Parathyroid adenoma (tissue), 2 donors: ENCODE results near the gene TTLL8.

Experiments
- H2AFZ ChIP-seq: fragments of 300-600 bp; sonication (generic); one replicate; pipeline ENCODE4 v1.7.0; 2017; ENCODE audit warnings: antibody characterized with exemption, mild to moderate bottlenecking
- H3K27ac ChIP-seq: fragments of 300-600 bp; sonication (generic); one replicate; pipeline ENCODE4 v1.7.0; 2017
- H3K27me3 ChIP-seq: fragments of 300-600 bp; sonication (generic); one replicate; pipeline ENCODE4 v1.7.0; 2017; ENCODE audit warnings: low read length; ENCODE audit not compliant: control insufficient read depth, insufficient read depth
- H3K36me3 ChIP-seq: fragments of 300-600 bp; sonication (generic); one replicate; pipeline ENCODE4 v1.7.0; 2017; ENCODE audit warnings: low read length; ENCODE audit not compliant: control insufficient read depth, insufficient read depth
- H3K4me1 ChIP-seq: fragments of 300-600 bp; sonication (generic); one replicate; pipeline ENCODE4 v1.7.0; 2017; ENCODE audit warnings: control low read depth
- H3K4me2 ChIP-seq: fragments of 300-600 bp; sonication (generic); one replicate; pipeline ENCODE4 v1.7.0; 2017; ENCODE audit warnings: low read length
- H3K4me3 ChIP-seq: fragments of 300-600 bp; sonication (generic); one replicate; pipeline ENCODE4 v1.7.0; 2017; ENCODE audit warnings: low read depth, low read length
- H3K79me2 ChIP-seq: fragments of 300-600 bp; sonication (generic); one replicate; pipeline ENCODE4 v1.7.0; 2017; ENCODE audit warnings: control low read depth
- H3K9ac ChIP-seq: fragments of 300-600 bp; sonication (generic); one replicate; pipeline ENCODE4 v1.7.0; 2017; ENCODE audit warnings: mild to moderate bottlenecking
- H3K9me3 ChIP-seq: fragments of 300-600 bp; sonication (generic); one replicate; pipeline ENCODE4 v1.7.0; 2017; ENCODE audit warnings: low read length; ENCODE audit not compliant: control insufficient read depth
- CTCF ChIP-seq: fragments of 300-600 bp; sonication (generic); IDR thresholded peaks from one replicate; pipeline ENCODE4 v1.7.0; 2017; ENCODE audit warnings: antibody characterized with exemption, mild to moderate bottlenecking
- donor health status: primary hyperparathyroidism.

Gene TTLL8

GRCh38 chr22:50091092-50091768 is 33.1 kb upstream of the TTLL8 start:
- Histone ChIP-seq H3K4me2 (no peak overlapping the region), H3K79me2 (no peaks in the 10 kb centered on the region), H2AFZ (no peak overlapping the region), H3K27ac (no peak overlapping the region), H3K9ac (no peak overlapping the region), H3K27me3 (no peaks in the 10 kb centered on the region), H3K4me1 (no peaks in the 10 kb centered on the region), H3K36me3 (no peaks in the 10 kb centered on the region), H3K4me3 (no peak overlapping the region), H3K9me3 (no peaks in the 10 kb centered on the region)
- no peak for TF ChIP-seq CTCF

- H3K27me3 ChIP-seq, result no peaks in the 10 kb centered on the region
- H3K9me3 ChIP-seq, result no peaks in the 10 kb centered on the region
- no peak overlapping the region for H2AFZ ChIP-seq
- no peak overlapping the region for H3K27ac ChIP-seq
- no peak overlapping the region for H3K4me3 ChIP-seq
- H3K79me2 ChIP-seq, result no peaks in the 10 kb centered on the region
- no peak for TF ChIP-seq CTCF
- no peak overlapping the region for H3K4me2 ChIP-seq
- no peaks in the 10 kb centered on the region for H3K4me1 ChIP-seq
- no peaks in the 10 kb centered on the region for H3K36me3 ChIP-seq
- no peak overlapping the region for H3K9ac ChIP-seq
Measured at GRCh38 chr22:50090412-50090714, 32.3 kb upstream of the TTLL8 start.

GRCh38 chr22:50089682-50090411 is 31.7 kb upstream of the TTLL8 start, which contains the start of gene MOV10L1:
Gene MOV10L1, plus strand, starts transcription at chr22:50090006. Its CDS starts 83 bp downstream, at chr22:50090089.
- no peaks in the 10 kb centered on the region for H3K36me3 ChIP-seq
- H3K27ac ChIP-seq, result no peak within 1 kb of the TSS
- H3K4me2 ChIP-seq, result no peak within 1 kb of the TSS
- no peaks in the 10 kb centered on the region for H3K27me3 ChIP-seq
- H3K4me3 ChIP-seq, result no peak within 1 kb of the TSS
- H3K9me3 ChIP-seq, result no peaks in the 10 kb centered on the region
- H3K9ac ChIP-seq, result no peak within 1 kb of the TSS
- no peak within 1 kb of the TSS for H2AFZ ChIP-seq
- H3K4me1 ChIP-seq, result no peaks in the 10 kb centered on the region
- no peaks in the 10 kb centered on the region for H3K79me2 ChIP-seq
- no peak for TF ChIP-seq CTCF

GRCh38 chr22:50089231-50089630 is 31.1 kb upstream of the TTLL8 start:
- Histone ChIP-seq H3K9ac (no peak overlapping the region), H3K79me2 (no peaks in the 10 kb centered on the region), H3K4me3 (no peak overlapping the region), H3K9me3 (no peaks in the 10 kb centered on the region), H3K4me1 (no peaks in the 10 kb centered on the region), H2AFZ (no peak overlapping the region), H3K4me2 (no peak overlapping the region), H3K27me3 (no peaks in the 10 kb centered on the region), H3K36me3 (no peaks in the 10 kb centered on the region), H3K27ac (no peak overlapping the region)
- no peak for TF ChIP-seq CTCF

- no peak for TF ChIP-seq CTCF
- Histone ChIP-seq H3K9me3 (no peaks in the 10 kb centered on the region), H3K9ac (no peak overlapping the region), H3K4me3 (no peak overlapping the region), H3K4me1 (no peaks in the 10 kb centered on the region), H2AFZ (no peak overlapping the region), H3K79me2 (no peaks in the 10 kb centered on the region), H3K36me3 (no peaks in the 10 kb centered on the region), H3K4me2 (no peak overlapping the region), H3K27me3 (no peaks in the 10 kb centered on the region), H3K27ac (no peak overlapping the region)
Measured at GRCh38 chr22:50088096-50088495, 30.0 kb upstream of the TTLL8 start.
